PC-3 (cell line): ENCODE measurements around the gene STK39.

Experiments used
- EZH2 ChIP-seq: fragments of 300-600 bp; sonication (generic); IDR thresholded peaks from one replicate; pipeline ENCODE4 v1.6.1; 2017; ENCODE audit warnings: antibody characterized with exemption, mild to moderate bottlenecking, low read length; ENCODE audit not compliant: unreplicated experiment
- TF ChIP-seq, protein P1 (sequence below): fragments of 300-600 bp; sonication (generic); conservative IDR thresholded peaks from 2 replicates; pipeline ENCODE4 v1.5.1; 2017; ENCODE audit warnings: antibody characterized with exemption, low read depth, mild to moderate bottlenecking, low read length

DNA sequence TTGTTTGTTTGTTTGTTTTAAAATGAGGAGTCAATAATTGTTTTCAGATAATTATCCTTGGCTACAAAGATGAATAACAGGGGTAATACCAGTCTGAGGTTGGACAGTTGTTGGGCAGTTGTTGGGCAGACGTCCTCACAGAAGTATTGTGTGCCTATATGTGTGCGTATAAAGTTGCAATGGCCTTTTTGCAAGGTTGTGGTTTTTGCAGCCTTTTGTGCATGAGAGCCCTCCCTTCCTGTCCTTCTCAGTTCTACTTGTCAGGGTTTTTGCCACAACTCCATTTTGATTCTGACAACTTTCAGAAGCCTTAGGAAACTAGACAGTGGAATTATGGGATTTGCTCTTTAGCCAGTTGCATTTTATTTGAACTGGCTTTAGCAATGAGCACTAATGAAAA lies 6.0 kb upstream of the STK39 start:
- TF ChIP-seq EZH2: no peak
- TF ChIP-seq, protein P1, sequence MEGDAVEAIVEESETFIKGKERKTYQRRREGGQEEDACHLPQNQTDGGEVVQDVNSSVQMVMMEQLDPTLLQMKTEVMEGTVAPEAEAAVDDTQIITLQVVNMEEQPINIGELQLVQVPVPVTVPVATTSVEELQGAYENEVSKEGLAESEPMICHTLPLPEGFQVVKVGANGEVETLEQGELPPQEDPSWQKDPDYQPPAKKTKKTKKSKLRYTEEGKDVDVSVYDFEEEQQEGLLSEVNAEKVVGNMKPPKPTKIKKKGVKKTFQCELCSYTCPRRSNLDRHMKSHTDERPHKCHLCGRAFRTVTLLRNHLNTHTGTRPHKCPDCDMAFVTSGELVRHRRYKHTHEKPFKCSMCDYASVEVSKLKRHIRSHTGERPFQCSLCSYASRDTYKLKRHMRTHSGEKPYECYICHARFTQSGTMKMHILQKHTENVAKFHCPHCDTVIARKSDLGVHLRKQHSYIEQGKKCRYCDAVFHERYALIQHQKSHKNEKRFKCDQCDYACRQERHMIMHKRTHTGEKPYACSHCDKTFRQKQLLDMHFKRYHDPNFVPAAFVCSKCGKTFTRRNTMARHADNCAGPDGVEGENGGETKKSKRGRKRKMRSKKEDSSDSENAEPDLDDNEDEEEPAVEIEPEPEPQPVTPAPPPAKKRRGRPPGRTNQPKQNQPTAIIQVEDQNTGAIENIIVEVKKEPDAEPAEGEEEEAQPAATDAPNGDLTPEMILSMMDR: no peak
